Suprapubic skin (tissue), 4 donors: ENCODE results near the gene OR1L4. TPM values are rescaled to one million over a fixed set of nuclear protein-coding genes. Genes with fewer than 3 reads are reported as not detected.

Experiments
- DNase-seq, 2 donors: peaks; one replicate each; pipeline ENCODE4 v3.0.0-alpha.2; 2019; ENCODE audit warnings: low spot score in 2 of 2
- H3K27ac ChIP-seq: fragments of 200-600 bp; sonication (generic); one replicate; pipeline ENCODE4 v1.5.1; 2019
- H3K27me3 ChIP-seq: fragments of 200-600 bp; sonication (generic); one replicate; pipeline ENCODE4 v1.5.1; 2019
- H3K36me3 ChIP-seq: fragments of 200-600 bp; sonication (generic); one replicate; pipeline ENCODE4 v1.5.1; 2019
- H3K4me1 ChIP-seq: fragments of 200-600 bp; sonication (generic); one replicate; pipeline ENCODE4 v1.5.1; 2019
- H3K4me3 ChIP-seq: fragments of 200-600 bp; sonication (generic); one replicate; pipeline ENCODE4 v1.5.1; 2019; ENCODE audit warnings: mild to moderate bottlenecking
- H3K9me3 ChIP-seq: fragments of 200-600 bp; sonication (generic); one replicate; pipeline ENCODE4 v1.5.1; 2019
- EP300 ChIP-seq: sonication (generic); formaldehyde crosslinking; IDR thresholded peaks from one replicate; pipeline ENCODE4 v1.6.1; 2017; ENCODE audit warnings: antibody characterized with exemption
- POLR2A ChIP-seq, 2 donors: fragments of 450-650 bp; IDR thresholded peaks; one replicate each; pipeline ENCODE4 v1.6.1; 2017; ENCODE audit warnings: antibody characterized with exemption in 2 of 2, mild to moderate bottlenecking in 2 of 2, moderate library complexity in 2 of 2
- POLR2AphosphoS5 ChIP-seq, 3 donors: sonication (generic); formaldehyde crosslinking; IDR thresholded peaks; one replicate each; pipeline ENCODE4 v1.6.1; 2017; ENCODE audit warnings: antibody characterized with exemption in 3 of 3
- WGBS: methylation state at CpG from one replicate; pipeline ENCODE4 v1.1.5; 2018; 5-methylcytosine and 5-hydroxymethylcytosine counted together
- total RNA-seq, 4 donors: library from RNA; depleted of rRNA; stranded (reverse); fragments of >200 nt; gene quantifications; one replicate each; pipeline ENCODE4 v1.1.0, GENCODE V29; 2016
- TF ChIP-seq, protein P1 (sequence below), 2 donors: fragments of 200-600 bp in 1 of 2; fragments of 450-650 bp in 1 of 2; sonication (generic) in 1 of 2; IDR thresholded peaks; one replicate each; pipeline ENCODE4 v1.5.1; 2016 to 2019; ENCODE audit warnings: antibody characterized with exemption in 2 of 2, mild to moderate bottlenecking in 1 of 2, moderate library complexity in 1 of 2

Gene OR1L4
- total RNA-seq, 4 donors from 2014 or later: not detected

DNA sequence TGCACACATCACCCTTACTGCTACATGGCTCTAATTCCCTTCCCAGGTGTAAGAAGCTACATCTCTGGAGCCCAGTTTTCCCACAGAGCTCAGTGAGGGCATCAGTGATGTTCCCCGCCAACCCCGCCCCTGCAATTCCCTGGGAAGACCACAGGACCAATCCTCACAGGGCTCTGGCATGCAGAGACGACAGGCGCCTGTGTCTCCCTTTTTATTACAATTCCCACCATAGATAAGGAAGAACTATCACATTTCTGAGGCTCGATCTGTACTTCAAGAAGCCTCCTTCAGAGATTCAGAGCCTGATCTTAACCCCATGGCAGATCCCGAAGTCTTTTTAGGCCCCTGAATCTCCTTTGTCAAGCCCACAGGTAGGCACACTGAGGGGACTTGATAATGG is 18.2 kb downstream of the OR1L4 start, which contains the start of gene OR1L6:
Gene OR1L6, plus strand, starts transcription at position 301 of the 400 bp plus-strand sequence. CDS start 7,545 bp downstream, outside the sequence.
- no peaks in the 10 kb centered on the region for H3K36me3 ChIP-seq
- H3K9me3 ChIP-seq: peaks cover 9% of the 10 kb centered on the region
- no peak within 1 kb of the TSS for H3K4me3 ChIP-seq
- no peak for DNase-seq
- WGBS: 63% methylated on average over 6 of the region's 6 CpGs
- no peaks in the 10 kb centered on the region for H3K27me3 ChIP-seq
- no peak for TF ChIP-seq POLR2A (IDR thresholded peaks at IDR 0.05)
- TF ChIP-seq, protein P1, sequence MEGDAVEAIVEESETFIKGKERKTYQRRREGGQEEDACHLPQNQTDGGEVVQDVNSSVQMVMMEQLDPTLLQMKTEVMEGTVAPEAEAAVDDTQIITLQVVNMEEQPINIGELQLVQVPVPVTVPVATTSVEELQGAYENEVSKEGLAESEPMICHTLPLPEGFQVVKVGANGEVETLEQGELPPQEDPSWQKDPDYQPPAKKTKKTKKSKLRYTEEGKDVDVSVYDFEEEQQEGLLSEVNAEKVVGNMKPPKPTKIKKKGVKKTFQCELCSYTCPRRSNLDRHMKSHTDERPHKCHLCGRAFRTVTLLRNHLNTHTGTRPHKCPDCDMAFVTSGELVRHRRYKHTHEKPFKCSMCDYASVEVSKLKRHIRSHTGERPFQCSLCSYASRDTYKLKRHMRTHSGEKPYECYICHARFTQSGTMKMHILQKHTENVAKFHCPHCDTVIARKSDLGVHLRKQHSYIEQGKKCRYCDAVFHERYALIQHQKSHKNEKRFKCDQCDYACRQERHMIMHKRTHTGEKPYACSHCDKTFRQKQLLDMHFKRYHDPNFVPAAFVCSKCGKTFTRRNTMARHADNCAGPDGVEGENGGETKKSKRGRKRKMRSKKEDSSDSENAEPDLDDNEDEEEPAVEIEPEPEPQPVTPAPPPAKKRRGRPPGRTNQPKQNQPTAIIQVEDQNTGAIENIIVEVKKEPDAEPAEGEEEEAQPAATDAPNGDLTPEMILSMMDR (IDR thresholded peaks at IDR 0.05): no peak
- TF ChIP-seq EP300: no peak
- no peak for TF ChIP-seq POLR2AphosphoS5 (IDR thresholded peaks at IDR 0.05)
- H3K27ac ChIP-seq: no peak within 1 kb of the TSS
- H3K4me1 ChIP-seq: no peaks in the 10 kb centered on the region

DNA sequence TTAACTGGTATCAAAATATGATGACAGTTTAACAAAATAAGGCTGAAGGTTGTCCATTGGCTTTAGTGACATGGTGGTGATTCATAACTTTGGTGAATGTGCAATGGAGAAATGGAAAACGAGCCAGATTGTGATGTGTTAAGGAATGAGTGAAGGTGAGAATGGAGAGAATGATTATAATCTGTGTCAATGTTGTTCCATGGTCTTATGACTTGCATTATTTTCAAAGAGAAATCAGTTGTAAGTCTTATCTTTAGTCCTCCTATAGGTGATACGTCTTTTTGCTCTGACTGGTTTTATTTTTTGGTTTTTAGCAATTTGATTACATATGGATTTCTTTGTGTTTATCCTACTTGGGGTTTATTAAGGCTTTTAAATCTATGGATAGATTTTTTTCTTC is 31.0 kb downstream of the OR1L4 start:
- DNase-seq: no peak
- no peak overlapping the region for H3K27ac ChIP-seq
- 32% methylated on average over 2 of the region's 2 CpGs for WGBS
- H3K4me3 ChIP-seq: no peak overlapping the region
- peaks cover 22% of the 10 kb centered on the region for H3K9me3 ChIP-seq
- H3K36me3 ChIP-seq: no peaks in the 10 kb centered on the region
- no peaks in the 10 kb centered on the region for H3K4me1 ChIP-seq
- H3K27me3 ChIP-seq: no peaks in the 10 kb centered on the region
- no peak for TF ChIP-seq POLR2A (IDR thresholded peaks at IDR 0.05)
- TF ChIP-seq EP300: no peak
- TF ChIP-seq, protein P1 (IDR thresholded peaks at IDR 0.05): no peak
- TF ChIP-seq POLR2AphosphoS5 (IDR thresholded peaks at IDR 0.05): no peak

DNA sequence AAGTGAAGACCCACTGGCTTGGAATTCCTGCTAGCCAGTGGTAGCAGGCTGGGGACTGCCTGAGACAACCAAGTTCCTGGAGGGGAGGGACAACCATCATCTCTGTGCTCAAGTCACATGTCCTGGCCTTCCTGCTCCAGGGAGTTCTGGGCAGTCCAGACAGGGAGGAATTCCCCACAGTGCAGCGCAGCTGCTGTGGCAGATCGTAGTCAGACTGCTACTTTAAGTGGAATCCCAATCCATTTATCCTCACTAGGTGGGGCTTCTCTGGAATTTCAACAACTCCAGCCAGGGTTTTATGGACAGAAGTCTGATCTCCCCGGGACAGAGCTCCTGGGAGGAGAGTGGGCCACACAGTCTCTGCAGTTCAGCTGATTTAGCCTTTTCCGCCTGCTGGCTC is 44.0 kb downstream of the OR1L4 start:
- H3K4me1 ChIP-seq: no peaks in the 10 kb centered on the region
- TF ChIP-seq, protein P1 (IDR thresholded peaks at IDR 0.05): no peak
- TF ChIP-seq POLR2A (IDR thresholded peaks at IDR 0.05) (no peak), POLR2AphosphoS5 (IDR thresholded peaks at IDR 0.05) (no peak), EP300 (no peak)
- H3K4me3 ChIP-seq: no peak overlapping the region
- no peaks in the 10 kb centered on the region for H3K27me3 ChIP-seq
- H3K36me3 ChIP-seq: no peaks in the 10 kb centered on the region
- DNase-seq: no peak
- H3K9me3 ChIP-seq: peaks cover 17% of the 10 kb centered on the region
- WGBS: 100% methylated on average over 1 of the region's 4 CpGs
- no peak overlapping the region for H3K27ac ChIP-seq

Other genes starting within 250 kb of the OR1L4 start
- gene OR1J1, start 246.1 kb upstream of the OR1L4 start, total RNA-seq: not detected
- not detected for gene OR1J2, start 213.2 kb upstream of the OR1L4 start, total RNA-seq
- not detected for gene OR1J4, start 204.8 kb upstream of the OR1L4 start, total RNA-seq
- gene OR1N1, start 196.7 kb upstream of the OR1L4 start, total RNA-seq: not detected
- gene OR1N2, start 170.9 kb upstream of the OR1L4 start, total RNA-seq: not detected
- gene OR1L8, start 140.6 kb upstream of the OR1L4 start, total RNA-seq: not detected
- not detected for gene OR1Q1, start 109.3 kb upstream of the OR1L4 start, total RNA-seq
- 1 to 10 TPM in 1 of 4 donors, not detected in 3; 2.6 TPM for gene OR1B1, start 66.4 kb upstream of the OR1L4 start, total RNA-seq
- not detected for gene OR1L1, start 62.3 kb upstream of the OR1L4 start, total RNA-seq
- gene OR1L3, start 48.9 kb upstream of the OR1L4 start, total RNA-seq: not detected
- not detected for gene OR1L6, start 18.3 kb downstream of the OR1L4 start, total RNA-seq
- gene OR5C1, start 64.9 kb downstream of the OR1L4 start, total RNA-seq: not detected
- gene OR1K1, start 76.1 kb downstream of the OR1L4 start, total RNA-seq: not detected
- 10 to 100 TPM; 13.8 to 21.7 (median 18.1) TPM for gene PDCL, start 104.6 kb downstream of the OR1L4 start, total RNA-seq
- gene RC3H2, start 181.4 kb downstream of the OR1L4 start, total RNA-seq: 10 to 100 TPM; 24.2 to 59.2 (median 28.6) TPM
- 1 to 10 TPM; 3.9 to 8.7 (median 6.0) TPM for gene ZBTB6, start 189.3 kb downstream of the OR1L4 start, total RNA-seq
- gene ZBTB26, start 207.5 kb downstream of the OR1L4 start, total RNA-seq: 1 to 10 TPM; 3.7 to 6.4 (median 4.8) TPM
- gene RABGAP1, start 217.0 kb downstream of the OR1L4 start, total RNA-seq: 100 to 1,000 TPM in 1 of 4 donors, 10 to 100 TPM in 3; 31.4 to 115 (median 64.4) TPM